NB4 (cell line): Measurements from ENCODE around the gene MYO1E.

Experiments
- DNase-seq: peaks from one replicate; pipeline ENCODE4 v3.0.0; 2010; ENCODE audit warnings: low read depth
- H3K4me3 ChIP-seq: one replicate; pipeline ENCODE4 v1.5.1; 2011; ENCODE audit warnings: mild to moderate bottlenecking, low read depth, low read length, moderate library complexity
- MYC ChIP-seq: IDR thresholded peaks from 2 replicates; pipeline ENCODE4 v1.6.1; 2011; ENCODE audit warnings: low read depth, low read length
- POLR2A ChIP-seq: IDR thresholded peaks from 2 replicates; pipeline ENCODE4 v1.6.1; 2011; ENCODE audit warnings: mild to moderate bottlenecking; ENCODE audit not compliant: insufficient read length; ENCODE audit errors: extremely low read depth
- TF ChIP-seq, protein P1 (sequence below): IDR thresholded peaks from one replicate; pipeline ENCODE4 v1.5.1; 2012; ENCODE audit warnings: low read depth, low read length
- TF ChIP-seq, protein P2 (sequence below): IDR thresholded peaks from 2 replicates; pipeline ENCODE4 v1.6.1; 2011; ENCODE audit warnings: low read depth, low read length

Gene MYO1E

GRCh38 chr15:59413577-59413976, 40.9 kb upstream of the MYO1E start:
- H3K4me3 ChIP-seq: no peak overlapping the region
- TF ChIP-seq, protein P1, sequence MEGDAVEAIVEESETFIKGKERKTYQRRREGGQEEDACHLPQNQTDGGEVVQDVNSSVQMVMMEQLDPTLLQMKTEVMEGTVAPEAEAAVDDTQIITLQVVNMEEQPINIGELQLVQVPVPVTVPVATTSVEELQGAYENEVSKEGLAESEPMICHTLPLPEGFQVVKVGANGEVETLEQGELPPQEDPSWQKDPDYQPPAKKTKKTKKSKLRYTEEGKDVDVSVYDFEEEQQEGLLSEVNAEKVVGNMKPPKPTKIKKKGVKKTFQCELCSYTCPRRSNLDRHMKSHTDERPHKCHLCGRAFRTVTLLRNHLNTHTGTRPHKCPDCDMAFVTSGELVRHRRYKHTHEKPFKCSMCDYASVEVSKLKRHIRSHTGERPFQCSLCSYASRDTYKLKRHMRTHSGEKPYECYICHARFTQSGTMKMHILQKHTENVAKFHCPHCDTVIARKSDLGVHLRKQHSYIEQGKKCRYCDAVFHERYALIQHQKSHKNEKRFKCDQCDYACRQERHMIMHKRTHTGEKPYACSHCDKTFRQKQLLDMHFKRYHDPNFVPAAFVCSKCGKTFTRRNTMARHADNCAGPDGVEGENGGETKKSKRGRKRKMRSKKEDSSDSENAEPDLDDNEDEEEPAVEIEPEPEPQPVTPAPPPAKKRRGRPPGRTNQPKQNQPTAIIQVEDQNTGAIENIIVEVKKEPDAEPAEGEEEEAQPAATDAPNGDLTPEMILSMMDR: no peak
- TF ChIP-seq POLR2A (no peak), MYC (no peak)
- TF ChIP-seq, protein P2, sequence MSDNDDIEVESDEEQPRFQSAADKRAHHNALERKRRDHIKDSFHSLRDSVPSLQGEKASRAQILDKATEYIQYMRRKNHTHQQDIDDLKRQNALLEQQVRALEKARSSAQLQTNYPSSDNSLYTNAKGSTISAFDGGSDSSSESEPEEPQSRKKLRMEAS: no peak
- DNase-seq: no peak

- no peak for DNase-seq
- no peak overlapping the region for H3K4me3 ChIP-seq
- no peak for TF ChIP-seq MYC
- TF ChIP-seq, protein P1: no peak
- TF ChIP-seq POLR2A: no peak
- TF ChIP-seq, protein P2: no peak
Observed at GRCh38 chr15:59410391-59410896, 37.8 kb upstream of the MYO1E start.

- H3K4me3 ChIP-seq: no peak overlapping the region
- no peak for DNase-seq
Observed at GRCh38 chr15:59407946-59408345, 35.3 kb upstream of the MYO1E start.

GRCh38 chr15:59406446-59406845, 33.8 kb upstream of the MYO1E start:
- H3K4me3 ChIP-seq: no peak overlapping the region
- DNase-seq: peak; percentile 40
- TF ChIP-seq, protein P1: no peak
- TF ChIP-seq POLR2A: no peak
- no peak for TF ChIP-seq MYC
- TF ChIP-seq, protein P2: no peak

More at GRCh38 chr15:59407946-59408345, 35.3 kb upstream of the MYO1E start:
- TF ChIP-seq MYC: no peak
- TF ChIP-seq POLR2A: no peak
- TF ChIP-seq, protein P2: no peak
- TF ChIP-seq, protein P1: no peak

- TF ChIP-seq, protein P2: no peak
- TF ChIP-seq MYC (no peak), POLR2A (no peak)
- TF ChIP-seq, protein P1: no peak
Observed at GRCh38 chr15:59405079-59405478, 32.4 kb upstream of the MYO1E start.

More at GRCh38 chr15:59405079-59405478, 32.4 kb upstream of the MYO1E start:
- DNase-seq: no peak
- H3K4me3 ChIP-seq: no peak overlapping the region
